Astrocyte (in vitro differentiated cells and primary cell): Measurements from ENCODE around the gene CRB2. TPM values are rescaled to one million over a fixed set of nuclear protein-coding genes. Genes with fewer than 3 reads are reported as not detected.

Experiments
- DNase-seq: peaks from one replicate; pipeline ENCODE4 v3.0.0-alpha.2; 2010; ENCODE audit warnings: low read depth
- FAIRE-seq: peaks from 2 replicates; lab custom pipeline; 2011; peaks lifted over from hg19 to GRCh38; lab: Jason Lieb, UNC
- H2AFZ ChIP-seq: 2 replicates; pipeline ENCODE4 v1.6.0; 2012; ENCODE audit warnings: low read depth, low read length, inconsistent platforms
- H3K27ac ChIP-seq: 2 replicates; pipeline ENCODE4 v1.5.1; 2011; ENCODE audit warnings: low read depth, low read length, inconsistent platforms
- H3K27me3 ChIP-seq: 2 replicates; pipeline ENCODE4 v1.6.0; 2011; ENCODE audit warnings: low read length, inconsistent platforms; ENCODE audit not compliant: insufficient read depth
- H3K36me3 ChIP-seq: 2 replicates; pipeline ENCODE4 v1.5.1; 2011; ENCODE audit warnings: low read length, inconsistent platforms; ENCODE audit not compliant: insufficient read depth
- H3K4me1 ChIP-seq: 2 replicates; pipeline ENCODE4 v1.5.1; 2011; ENCODE audit warnings: low read length, inconsistent platforms; ENCODE audit not compliant: insufficient read depth
- H3K4me2 ChIP-seq: 2 replicates; pipeline ENCODE4 v1.6.0; 2012; ENCODE audit warnings: low read length, inconsistent platforms
- H3K4me3 ChIP-seq: 2 replicates; pipeline ENCODE4 v1.5.1; 2011; ENCODE audit warnings: low read depth, mild to moderate bottlenecking, low read length, inconsistent platforms; ENCODE audit not compliant: insufficient read depth
- H3K79me2 ChIP-seq: 2 replicates; pipeline ENCODE4 v1.6.0; 2012; ENCODE audit warnings: mild to moderate bottlenecking, low read length, inconsistent platforms; ENCODE audit not compliant: insufficient read depth
- H3K9ac ChIP-seq: 2 replicates; pipeline ENCODE4 v1.6.0; 2012; ENCODE audit warnings: mild to moderate bottlenecking, low read length, inconsistent platforms
- H3K9me3 ChIP-seq: 2 replicates; pipeline ENCODE4 v1.5.1; 2012; ENCODE audit warnings: low read depth, mild to moderate bottlenecking, low read length, inconsistent platforms; ENCODE audit not compliant: insufficient read depth
- H4K20me1 ChIP-seq: 2 replicates; pipeline ENCODE4 v1.6.0; 2012; ENCODE audit warnings: low read length, inconsistent platforms; ENCODE audit not compliant: insufficient read depth
- H3K27ac Mint-ChIP-seq: one replicate; pipeline ENCODE4 v1.8.0; 2021; ENCODE audit warnings: mild to moderate bottlenecking, mixed read lengths; ENCODE audit not compliant: unreplicated experiment
- H3K27me3 Mint-ChIP-seq: one replicate; pipeline ENCODE4 v1.8.0; 2021; ENCODE audit warnings: low read depth, mixed read lengths; ENCODE audit not compliant: unreplicated experiment
- H3K36me3 Mint-ChIP-seq: one replicate; pipeline ENCODE4 v1.8.0; 2021; ENCODE audit warnings: low read depth, mixed read lengths; ENCODE audit not compliant: unreplicated experiment
- H3K4me1 Mint-ChIP-seq: one replicate; pipeline ENCODE4 v1.8.0; 2021; ENCODE audit warnings: low read depth, mixed read lengths; ENCODE audit not compliant: unreplicated experiment
- H3K4me3 Mint-ChIP-seq: one replicate; pipeline ENCODE4 v1.8.0; 2021; ENCODE audit warnings: mild to moderate bottlenecking, moderate library complexity, mixed read lengths; ENCODE audit not compliant: unreplicated experiment
- H3K9me3 Mint-ChIP-seq: one replicate; pipeline ENCODE4 v1.8.0; 2021; ENCODE audit warnings: mild to moderate bottlenecking, mixed read lengths; ENCODE audit not compliant: unreplicated experiment
- CTCF ChIP-seq: IDR thresholded peaks from 2 replicates; pipeline ENCODE4 v1.5.1; 2011; ENCODE audit warnings: low read depth, mild to moderate bottlenecking, inconsistent platforms, low read length, moderate library complexity; ENCODE audit not compliant: insufficient read depth
- EZH2 ChIP-seq: IDR thresholded peaks from 2 replicates; pipeline ENCODE4 v1.6.1; 2012; ENCODE audit warnings: mild to moderate bottlenecking, low read length, inconsistent platforms; ENCODE audit not compliant: insufficient read depth
- total RNA-seq: library from RNA; stranded (reverse); gene quantifications from 2 replicates; pipeline ENCODE4 v1.2.1, GENCODE V29; 2021

Gene CRB2
- total RNA-seq, 1 donor from 2014 or later: 2.4 TPM

GRCh38 chr9:123321616-123322272 lies 34.3 kb upstream of the CRB2 start:
- H3K27me3 Mint-ChIP-seq: peaks cover 43% of the 10 kb centered on the region

GRCh38 chr9:123322273-123323195 lies 33.5 kb upstream of the CRB2 start:
- no peak overlapping the region for H3K4me3 Mint-ChIP-seq
- H3K4me3 ChIP-seq: no peak overlapping the region
- TF ChIP-seq EZH2 (no peak), CTCF (no peak)
- H3K9me3 Mint-ChIP-seq: peaks cover 3% of the 10 kb centered on the region
- no peaks in the 10 kb centered on the region for H3K4me1 ChIP-seq
- H3K27ac ChIP-seq: no peak overlapping the region
- H3K4me1 Mint-ChIP-seq: peaks cover 5% of the 10 kb centered on the region
- H3K27me3 ChIP-seq: peaks cover 14% of the 10 kb centered on the region
- H3K9ac ChIP-seq: no peak overlapping the region
- H3K36me3 Mint-ChIP-seq: peaks cover 2% of the 10 kb centered on the region
- DNase-seq (no peak), FAIRE-seq (no peak)
- H3K36me3 ChIP-seq: no peaks in the 10 kb centered on the region
- no peaks in the 10 kb centered on the region for H3K9me3 ChIP-seq
- no peak overlapping the region for H3K27ac Mint-ChIP-seq
- peak overlapping the region; percentile 9 for H2AFZ ChIP-seq
- H4K20me1 ChIP-seq: no peaks in the 10 kb centered on the region
- H3K27me3 Mint-ChIP-seq: peaks cover 46% of the 10 kb centered on the region
- no peaks in the 10 kb centered on the region for H3K79me2 ChIP-seq
- peak overlapping the region; percentile 21 for H3K4me2 ChIP-seq

More at GRCh38 chr9:123321616-123322272, 34.3 kb upstream of the CRB2 start:
- H3K4me3 Mint-ChIP-seq: no peak overlapping the region
- peaks cover 2% of the 10 kb centered on the region for H3K36me3 Mint-ChIP-seq
- no peak overlapping the region for H3K4me2 ChIP-seq
- no peaks in the 10 kb centered on the region for H3K9me3 ChIP-seq
- no peak overlapping the region for H2AFZ ChIP-seq
- DNase-seq (no peak), FAIRE-seq (no peak)
- H3K4me3 ChIP-seq: no peak overlapping the region
- no peak overlapping the region for H3K9ac ChIP-seq
- peaks cover 14% of the 10 kb centered on the region for H3K27me3 ChIP-seq
- H4K20me1 ChIP-seq: no peaks in the 10 kb centered on the region
- H3K79me2 ChIP-seq: no peaks in the 10 kb centered on the region
- H3K27ac ChIP-seq: no peak overlapping the region
- no peaks in the 10 kb centered on the region for H3K4me1 ChIP-seq
- TF ChIP-seq CTCF: no peak
- TF ChIP-seq EZH2: no peak
- H3K9me3 Mint-ChIP-seq: peaks cover 3% of the 10 kb centered on the region
- H3K36me3 ChIP-seq: no peaks in the 10 kb centered on the region
- peaks cover 5% of the 10 kb centered on the region for H3K4me1 Mint-ChIP-seq
- no peak overlapping the region for H3K27ac Mint-ChIP-seq
